ENCODE data around the gene CDC5L.

DNA sequence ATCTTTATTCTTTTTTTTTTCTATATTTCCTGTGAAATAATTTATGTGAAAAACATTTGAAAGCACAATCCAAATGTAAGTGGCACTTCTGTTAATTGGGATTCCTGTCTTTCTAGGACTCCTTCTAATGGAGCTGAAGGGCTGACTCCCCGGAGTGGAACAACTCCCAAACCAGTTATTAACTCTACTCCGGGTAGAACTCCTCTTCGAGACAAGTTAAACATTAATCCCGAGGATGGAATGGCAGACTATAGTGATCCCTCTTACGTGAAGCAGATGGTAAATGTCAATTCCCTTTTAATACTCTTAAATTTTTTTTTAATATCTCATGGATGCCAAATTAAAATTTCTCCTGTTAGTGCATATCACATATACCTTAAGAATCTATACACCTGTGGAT is 35.0 kb downstream of the CDC5L start:
- TF ChIP-seq EZH2 (IDR thresholded peaks at IDR 0.05) (no peak), POLR2AphosphoS5 (IDR thresholded peaks at IDR 0.05; ENCODE audit: borderline replicate concordance, low read depth, low read length) (no peak)

All from SK-N-MC (cell line).